Lower leg skin (tissue), 3 donors: ENCODE results near the gene SLC39A7.

Experiments used
- POLR2A ChIP-seq, 2 donors: fragments of 450-650 bp; IDR thresholded peaks; one replicate each; pipeline ENCODE4 v1.6.1; 2016 to 2017; ENCODE audit warnings: antibody characterized with exemption in 2 of 2, mild to moderate bottlenecking in 1 of 2, moderate library complexity in 1 of 2
- TF ChIP-seq, protein P1 (sequence below), 3 donors: fragments of 450-650 bp; IDR thresholded peaks; one replicate each; pipeline ENCODE4 v1.5.1; 2016; ENCODE audit warnings: antibody characterized with exemption in 3 of 3, mild to moderate bottlenecking in 3 of 3, moderate library complexity in 2 of 3

GRCh38 chr6:33171880-33172687 is 28.6 kb upstream of the SLC39A7 start:
- TF ChIP-seq, protein P1, sequence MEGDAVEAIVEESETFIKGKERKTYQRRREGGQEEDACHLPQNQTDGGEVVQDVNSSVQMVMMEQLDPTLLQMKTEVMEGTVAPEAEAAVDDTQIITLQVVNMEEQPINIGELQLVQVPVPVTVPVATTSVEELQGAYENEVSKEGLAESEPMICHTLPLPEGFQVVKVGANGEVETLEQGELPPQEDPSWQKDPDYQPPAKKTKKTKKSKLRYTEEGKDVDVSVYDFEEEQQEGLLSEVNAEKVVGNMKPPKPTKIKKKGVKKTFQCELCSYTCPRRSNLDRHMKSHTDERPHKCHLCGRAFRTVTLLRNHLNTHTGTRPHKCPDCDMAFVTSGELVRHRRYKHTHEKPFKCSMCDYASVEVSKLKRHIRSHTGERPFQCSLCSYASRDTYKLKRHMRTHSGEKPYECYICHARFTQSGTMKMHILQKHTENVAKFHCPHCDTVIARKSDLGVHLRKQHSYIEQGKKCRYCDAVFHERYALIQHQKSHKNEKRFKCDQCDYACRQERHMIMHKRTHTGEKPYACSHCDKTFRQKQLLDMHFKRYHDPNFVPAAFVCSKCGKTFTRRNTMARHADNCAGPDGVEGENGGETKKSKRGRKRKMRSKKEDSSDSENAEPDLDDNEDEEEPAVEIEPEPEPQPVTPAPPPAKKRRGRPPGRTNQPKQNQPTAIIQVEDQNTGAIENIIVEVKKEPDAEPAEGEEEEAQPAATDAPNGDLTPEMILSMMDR (IDR thresholded peaks at IDR 0.05) = no peak
- TF ChIP-seq POLR2A (IDR thresholded peaks at IDR 0.05) = no peak
